T-helper 2 cell treated with Interferon-gamma antibody and Interleukin-4, amounts not matched to agents 5 μg/mL and 100 μg/mL, for 36 hours (primary cell): ENCODE measurements around the gene CD70.
A peak's percentile ranks its signal among the peaks of the same experiment; 100 is the strongest.
"Not testable (repeated sequence)": the region's sequence is repeated elsewhere in the genome, so short reads cannot be mapped to it uniquely, and the experiment has no call there.

Source experiments
- DNase-seq: peaks from one replicate; pipeline ENCODE4 v3.0.0; 2021; ENCODE audit warnings: low spot score
- H3K27ac Mint-ChIP-seq: one replicate; pipeline ENCODE4 v1.8.0; 2021; ENCODE audit warnings: mild to moderate bottlenecking, mixed read lengths
- H3K27me3 Mint-ChIP-seq: one replicate; pipeline ENCODE4 v1.8.0; 2021; ENCODE audit warnings: low read depth, mixed read lengths
- H3K36me3 Mint-ChIP-seq: one replicate; pipeline ENCODE4 v1.8.0; 2021; ENCODE audit warnings: low read depth, mixed read lengths
- H3K4me1 Mint-ChIP-seq: one replicate; pipeline ENCODE4 v1.8.0; 2021; ENCODE audit warnings: low read depth, mixed read lengths
- H3K4me3 Mint-ChIP-seq: one replicate; pipeline ENCODE4 v1.8.0; 2022; ENCODE audit warnings: mild to moderate bottlenecking, moderate library complexity, mixed read lengths
- H3K9me3 Mint-ChIP-seq: one replicate; pipeline ENCODE4 v1.8.0; 2021; ENCODE audit warnings: mixed read lengths

The CD70 gene

DNA sequence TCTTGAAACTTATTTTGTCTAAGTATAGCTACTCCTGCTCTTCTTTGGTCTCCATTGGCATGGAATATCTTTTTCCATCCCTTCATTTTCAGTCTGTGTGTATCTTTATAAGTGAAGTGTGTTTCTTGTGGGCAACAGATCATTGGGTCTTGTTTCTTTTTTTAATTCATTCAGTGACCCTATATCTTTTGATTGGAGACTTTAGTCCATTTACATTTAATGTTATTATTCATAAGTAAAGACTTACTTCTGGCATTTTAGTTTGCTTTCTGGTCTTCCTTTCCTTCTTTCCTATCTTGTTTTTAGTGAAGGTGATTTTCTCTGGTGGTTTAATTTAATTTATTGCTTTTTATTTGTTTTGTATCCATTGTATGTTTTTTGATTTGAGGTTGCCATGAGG, 19.8 kb downstream of the CD70 start:
- Mint-ChIP-seq H3K4me3 (no peak overlapping the region), H3K36me3 (no peaks in the 10 kb centered on the region), H3K27me3 (peaks cover 22% of the 10 kb centered on the region), H3K27ac (no peak overlapping the region), H3K9me3 (peaks cover 10% of the 10 kb centered on the region), H3K4me1 (peaks cover 2% of the 10 kb centered on the region)
- no peak for DNase-seq

GRCh38 chr19:6570764-6571163, 20.2 kb downstream of the CD70 start:
- Mint-ChIP-seq H3K27me3 (peaks cover 22% of the 10 kb centered on the region), H3K9me3 (peaks cover 10% of the 10 kb centered on the region), H3K27ac (no peak overlapping the region), H3K36me3 (no peaks in the 10 kb centered on the region), H3K4me3 (no peak overlapping the region), H3K4me1 (peaks cover 2% of the 10 kb centered on the region)
- DNase-seq, result no peak

GRCh38 chr19:6568816-6569215, 22.1 kb downstream of the CD70 start:
- peaks cover 27% of the 10 kb centered on the region for H3K27me3 Mint-ChIP-seq
- H3K4me1 Mint-ChIP-seq, result peaks cover 2% of the 10 kb centered on the region
- no peak overlapping the region for H3K4me3 Mint-ChIP-seq
- peaks cover 20% of the 10 kb centered on the region for H3K9me3 Mint-ChIP-seq
- no peak overlapping the region for H3K27ac Mint-ChIP-seq
- H3K36me3 Mint-ChIP-seq, result no peaks in the 10 kb centered on the region
- DNase-seq, result no peak

DNA sequence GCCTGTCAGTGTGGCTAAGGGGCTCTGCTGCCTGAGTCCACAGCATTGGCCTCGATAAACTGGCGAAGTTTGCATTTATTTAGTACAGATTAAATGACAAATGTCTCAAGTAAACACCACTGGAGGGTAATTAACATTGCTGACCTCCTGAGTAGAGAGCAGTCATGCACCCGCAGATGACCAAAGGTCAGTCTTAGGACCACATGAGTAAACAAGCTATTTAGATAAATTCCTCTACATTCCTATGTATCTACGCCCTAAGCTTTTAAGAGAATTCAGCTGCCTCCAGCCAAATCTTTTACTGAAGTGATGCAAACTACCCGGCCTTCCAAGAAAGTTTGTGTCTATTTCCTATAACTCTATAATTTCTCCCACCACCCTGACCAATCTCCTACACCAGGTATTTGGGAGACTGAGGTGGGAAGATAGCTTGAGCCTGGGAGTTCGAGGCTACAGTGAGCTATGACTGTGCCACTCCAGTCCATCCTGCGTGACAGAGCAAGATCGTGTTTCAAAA, 22.9 kb downstream of the CD70 start:
- H3K9me3 Mint-ChIP-seq, result peaks cover 20% of the 10 kb centered on the region
- H3K27ac Mint-ChIP-seq, result no peak overlapping the region
- no peak overlapping the region for H3K4me3 Mint-ChIP-seq
- peaks cover 2% of the 10 kb centered on the region for H3K4me1 Mint-ChIP-seq
- no peak for DNase-seq
- peaks cover 28% of the 10 kb centered on the region for H3K27me3 Mint-ChIP-seq
- H3K36me3 Mint-ChIP-seq, result no peaks in the 10 kb centered on the region

DNA sequence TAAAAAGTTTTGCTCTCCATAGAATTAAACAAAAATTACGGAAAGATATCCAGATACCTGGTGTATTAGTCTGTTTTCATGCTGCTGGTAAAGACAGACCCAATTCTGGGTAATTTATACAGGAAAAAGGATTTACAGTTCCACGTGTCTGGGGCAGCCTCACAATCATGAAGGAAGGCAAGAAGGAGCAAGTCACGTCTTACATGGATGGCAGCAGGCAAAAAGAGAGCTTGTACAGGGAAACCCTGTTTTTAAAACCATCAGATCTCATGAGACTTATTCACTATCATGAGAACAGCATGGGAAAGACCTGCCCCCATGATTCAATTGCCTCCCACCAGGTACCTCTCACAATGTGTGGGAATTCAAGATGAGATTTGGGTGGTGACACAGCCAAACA, 24.2 kb downstream of the CD70 start:
- H3K9me3 Mint-ChIP-seq, result peaks cover 20% of the 10 kb centered on the region
- H3K27ac Mint-ChIP-seq, H3K36me3 Mint-ChIP-seq, DNase-seq, H3K4me1 Mint-ChIP-seq, H3K4me3 Mint-ChIP-seq: not testable (repeated sequence)
- peaks cover 30% of the 10 kb centered on the region for H3K27me3 Mint-ChIP-seq

DNA sequence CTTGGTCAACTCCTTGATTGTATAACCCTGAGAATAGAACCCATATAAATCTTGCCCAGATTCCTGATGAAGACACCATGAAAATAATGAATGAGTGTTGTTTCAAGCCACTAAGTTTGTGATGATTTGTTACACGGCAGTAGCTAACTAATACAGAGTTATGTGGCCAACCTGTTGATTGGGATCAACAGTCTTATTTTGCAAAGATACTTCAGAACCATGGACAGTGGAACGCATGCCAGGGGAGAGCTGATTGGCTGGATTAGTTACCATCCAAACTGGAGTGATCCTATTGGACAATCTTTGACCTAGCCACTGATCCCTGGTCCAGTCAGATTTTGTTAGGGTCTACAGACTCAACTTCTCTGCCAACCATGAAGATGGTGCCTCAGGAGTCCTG, 26.6 kb downstream of the CD70 start:
- peaks cover 14% of the 10 kb centered on the region for H3K9me3 Mint-ChIP-seq
- no peak for DNase-seq
- H3K4me3 Mint-ChIP-seq, result no peak overlapping the region
- peaks cover 2% of the 10 kb centered on the region for H3K4me1 Mint-ChIP-seq
- H3K27me3 Mint-ChIP-seq, result peaks cover 24% of the 10 kb centered on the region
- H3K36me3 Mint-ChIP-seq, result no peaks in the 10 kb centered on the region
- H3K27ac Mint-ChIP-seq, result no peak overlapping the region

DNA sequence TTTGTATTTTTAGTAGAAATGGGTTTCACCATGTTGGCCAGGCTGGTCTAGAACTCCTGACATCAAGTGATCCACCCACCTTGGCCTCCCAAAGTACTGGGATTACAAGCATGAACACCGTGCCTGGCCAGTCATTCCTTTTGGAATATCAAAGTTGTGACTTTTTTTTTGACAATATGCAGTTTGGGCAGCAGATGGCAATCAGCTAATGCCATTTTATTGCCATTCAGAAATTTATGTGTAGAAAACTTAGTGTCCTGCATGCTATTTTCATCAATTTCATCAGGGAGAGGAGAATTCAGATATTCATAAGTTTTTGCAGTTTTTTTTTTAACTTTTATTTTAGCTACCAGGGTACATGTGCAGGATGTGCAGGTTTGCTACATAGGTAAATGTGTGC, 28.5 kb downstream of the CD70 start:
- H3K36me3 Mint-ChIP-seq, H3K4me3 Mint-ChIP-seq, DNase-seq, H3K27ac Mint-ChIP-seq, H3K4me1 Mint-ChIP-seq: not testable (repeated sequence)
- H3K27me3 Mint-ChIP-seq, result peaks cover 21% of the 10 kb centered on the region
- H3K9me3 Mint-ChIP-seq, result peaks cover 14% of the 10 kb centered on the region

GRCh38 chr19:6556480-6557195, 34.3 kb downstream of the CD70 start:
- Mint-ChIP-seq H3K4me3 (no peak overlapping the region), H3K4me1 (peaks cover 6% of the 10 kb centered on the region), H3K9me3 (no peaks in the 10 kb centered on the region), H3K27ac (no peak overlapping the region), H3K36me3 (no peaks in the 10 kb centered on the region), H3K27me3 (peaks cover 4% of the 10 kb centered on the region)
- peak; percentile 43 for DNase-seq

DNA sequence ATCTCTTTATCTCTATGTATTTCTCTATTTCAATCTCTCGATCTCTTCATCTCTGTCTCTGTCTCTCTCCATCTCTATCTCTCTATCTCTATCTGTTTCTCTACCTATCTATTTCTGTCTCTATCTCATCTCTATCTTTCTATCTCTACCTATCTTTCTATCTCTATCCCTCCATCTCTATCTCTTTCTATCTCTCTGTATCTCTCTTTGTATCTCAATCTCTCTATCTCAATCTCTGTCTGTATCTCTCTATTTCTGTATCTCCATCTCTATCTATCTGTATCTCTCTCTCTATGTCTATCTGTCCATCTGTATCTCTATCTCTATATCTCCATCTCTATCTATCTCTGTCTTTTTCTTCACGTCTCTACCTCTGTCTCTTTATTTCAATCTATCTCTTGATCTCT, 34.9 kb downstream of the CD70 start:
- H3K36me3 Mint-ChIP-seq, result no peaks in the 10 kb centered on the region
- H3K27ac Mint-ChIP-seq, result no peak overlapping the region
- no peaks in the 10 kb centered on the region for H3K9me3 Mint-ChIP-seq
- H3K27me3 Mint-ChIP-seq, result peaks cover 4% of the 10 kb centered on the region
- H3K4me3 Mint-ChIP-seq, result no peak overlapping the region
- H3K4me1 Mint-ChIP-seq, result peaks cover 6% of the 10 kb centered on the region
- no peak for DNase-seq

- Mint-ChIP-seq H3K9me3 (peaks cover 3% of the 10 kb centered on the region), H3K27ac (no peak overlapping the region), H3K4me1 (peaks cover 7% of the 10 kb centered on the region), H3K4me3 (no peak overlapping the region), H3K36me3 (no peaks in the 10 kb centered on the region), H3K27me3 (peaks cover 3% of the 10 kb centered on the region)
- peak; percentile 52 for DNase-seq
Measured at GRCh38 chr19:6551607-6552450, 39.1 kb downstream of the CD70 start.

- H3K4me1 Mint-ChIP-seq, result peaks cover 7% of the 10 kb centered on the region
- peaks cover 8% of the 10 kb centered on the region for H3K9me3 Mint-ChIP-seq
- no peaks in the 10 kb centered on the region for H3K36me3 Mint-ChIP-seq
- no peak overlapping the region for H3K27ac Mint-ChIP-seq
- peaks cover 3% of the 10 kb centered on the region for H3K27me3 Mint-ChIP-seq
- no peak overlapping the region for H3K4me3 Mint-ChIP-seq
- DNase-seq, result no peak
Measured at GRCh38 chr19:6551091-6551490, 39.9 kb downstream of the CD70 start.

- H3K27me3 Mint-ChIP-seq, H3K27ac Mint-ChIP-seq, H3K9me3 Mint-ChIP-seq, H3K4me1 Mint-ChIP-seq, H3K4me3 Mint-ChIP-seq, DNase-seq, H3K36me3 Mint-ChIP-seq: not testable (repeated sequence)
Measured at GRCh38 chr19:6550679-6551078, 40.3 kb downstream of the CD70 start.

GRCh38 chr19:6543866-6544347, 47.0 kb downstream of the CD70 start:
- H3K27me3 Mint-ChIP-seq, result peaks cover 3% of the 10 kb centered on the region
- H3K4me3 Mint-ChIP-seq, result no peak overlapping the region
- no peaks in the 10 kb centered on the region for H3K36me3 Mint-ChIP-seq
- peaks cover 10% of the 10 kb centered on the region for H3K9me3 Mint-ChIP-seq
- no peak for DNase-seq
- peaks cover 3% of the 10 kb centered on the region for H3K4me1 Mint-ChIP-seq
- no peak overlapping the region for H3K27ac Mint-ChIP-seq
